Colonic mucosa (tissue), 4 donors: ENCODE results near the gene ITGB5. TPM values are rescaled to one million over a fixed set of nuclear protein-coding genes. Genes with fewer than 3 reads are reported as not detected.

Experiments
- DNase-seq: peaks from one replicate; pipeline ENCODE4 v3.0.0-alpha.2; 2020
- H3K27ac ChIP-seq: fragments of 200-600 bp; one replicate; pipeline ENCODE4 v1.8.0; 2021
- H3K27me3 ChIP-seq: fragments of 200-600 bp; one replicate; pipeline ENCODE4 v1.8.0; 2021
- H3K36me3 ChIP-seq: fragments of 200-600 bp; one replicate; pipeline ENCODE4 v1.8.0; 2021
- H3K4me1 ChIP-seq: fragments of 200-600 bp; one replicate; pipeline ENCODE4 v1.8.0; 2021; ENCODE audit warnings: mild to moderate bottlenecking
- H3K4me3 ChIP-seq: fragments of 200-600 bp; one replicate; pipeline ENCODE4 v1.8.0; 2021
- H3K9ac ChIP-seq, 2 donors: one replicate each; pipeline ENCODE4 v1.7.0; 2013; ENCODE audit warnings: control low read depth in 2 of 2, low read depth in 2 of 2, low read length in 2 of 2
- H3K9me3 ChIP-seq: fragments of 200-600 bp; one replicate; pipeline ENCODE4 v1.8.0; 2021
- intact Hi-C: fragments of 100-400 bp; cut with DNase I; formaldehyde crosslinking; loops from one replicate; pipeline ENCODE4 v1.14.1; 2022
- total RNA-seq, 2 donors: library from RNA; stranded (reverse); fragmentation: NEBNext Ultra II Directional in 1 of 2; extraction: Animal tissue kit (Norgen Biotek cat#: 25700) in 1 of 2; gene quantifications; one replicate each; pipeline ENCODE4 v1.2.1, GENCODE V29; 2021
- TF ChIP-seq, protein P1 (sequence below): fragments of 200-600 bp; IDR thresholded peaks from one replicate; pipeline ENCODE4 v1.8.0; 2022; ENCODE audit warnings: antibody characterized with exemption, mild to moderate bottlenecking
- donor health status: healthy.
- donor health status: DM: no; HTN: no; CAD: no.
- donor health status: DM: no; HTN: no; CAD: no.

ITGB5 gene
- total RNA-seq, 2 donors from 2014 or later: 74.4 to 74.8 TPM

GRCh38 chr3:124811436-124811835 is 75.7 kb downstream of the ITGB5 start:
- Histone ChIP-seq H3K36me3 (no peaks in the 10 kb centered on the region), H3K9ac (no peak overlapping the region), H3K27me3 (no peaks in the 10 kb centered on the region), H3K4me1 (peaks cover 25% of the 10 kb centered on the region), H3K9me3 (no peaks in the 10 kb centered on the region), H3K27ac (peak overlapping the region; percentile 85), H3K4me3 (no peak overlapping the region)
- DNase-seq: peak; percentile 42
- TF ChIP-seq, protein P1, sequence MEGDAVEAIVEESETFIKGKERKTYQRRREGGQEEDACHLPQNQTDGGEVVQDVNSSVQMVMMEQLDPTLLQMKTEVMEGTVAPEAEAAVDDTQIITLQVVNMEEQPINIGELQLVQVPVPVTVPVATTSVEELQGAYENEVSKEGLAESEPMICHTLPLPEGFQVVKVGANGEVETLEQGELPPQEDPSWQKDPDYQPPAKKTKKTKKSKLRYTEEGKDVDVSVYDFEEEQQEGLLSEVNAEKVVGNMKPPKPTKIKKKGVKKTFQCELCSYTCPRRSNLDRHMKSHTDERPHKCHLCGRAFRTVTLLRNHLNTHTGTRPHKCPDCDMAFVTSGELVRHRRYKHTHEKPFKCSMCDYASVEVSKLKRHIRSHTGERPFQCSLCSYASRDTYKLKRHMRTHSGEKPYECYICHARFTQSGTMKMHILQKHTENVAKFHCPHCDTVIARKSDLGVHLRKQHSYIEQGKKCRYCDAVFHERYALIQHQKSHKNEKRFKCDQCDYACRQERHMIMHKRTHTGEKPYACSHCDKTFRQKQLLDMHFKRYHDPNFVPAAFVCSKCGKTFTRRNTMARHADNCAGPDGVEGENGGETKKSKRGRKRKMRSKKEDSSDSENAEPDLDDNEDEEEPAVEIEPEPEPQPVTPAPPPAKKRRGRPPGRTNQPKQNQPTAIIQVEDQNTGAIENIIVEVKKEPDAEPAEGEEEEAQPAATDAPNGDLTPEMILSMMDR: no peak
- intact Hi-C loops: no loop called here

DNA sequence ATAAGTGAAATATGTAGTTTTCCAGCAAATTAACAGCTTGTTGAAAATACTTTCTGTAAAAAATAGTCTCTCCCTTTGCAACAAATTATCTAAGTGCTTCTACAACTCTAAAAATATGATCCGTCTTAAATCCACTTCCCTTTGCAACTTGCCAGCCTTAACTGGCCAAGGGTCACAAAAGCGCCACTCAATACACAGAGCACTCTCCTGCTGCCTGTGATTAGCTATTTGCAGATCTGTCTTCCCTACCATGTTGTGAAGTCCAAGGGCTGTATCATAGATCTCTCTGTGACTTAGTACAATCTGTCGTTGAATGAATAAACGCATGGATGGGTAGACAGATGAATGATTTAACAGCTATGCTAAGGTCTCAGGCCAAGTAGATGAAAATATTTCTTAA is 76.2 kb downstream of the ITGB5 start:
- DNase-seq: peak; percentile 45

GRCh38 chr3:124809039-124809438 is 78.1 kb downstream of the ITGB5 start:
- Histone ChIP-seq H3K9ac (no peak overlapping the region), H3K36me3 (no peaks in the 10 kb centered on the region), H3K27me3 (no peaks in the 10 kb centered on the region), H3K27ac (no peak overlapping the region), H3K9me3 (no peaks in the 10 kb centered on the region), H3K4me1 (peaks cover 20% of the 10 kb centered on the region), H3K4me3 (no peak overlapping the region)
- intact Hi-C loops: no loop called here
- TF ChIP-seq, protein P1: no peak
- DNase-seq: no peak

More for the DNA sequence above, 76.2 kb downstream of the ITGB5 start:
- no peak overlapping the region for H3K4me3 ChIP-seq
- H3K9ac ChIP-seq: no peak overlapping the region
- intact Hi-C loops: no loop called here
- peaks cover 25% of the 10 kb centered on the region for H3K4me1 ChIP-seq
- H3K9me3 ChIP-seq: no peaks in the 10 kb centered on the region
- TF ChIP-seq, protein P1: no peak
- H3K27ac ChIP-seq: peak overlapping the region; percentile 85
- no peaks in the 10 kb centered on the region for H3K27me3 ChIP-seq
- H3K36me3 ChIP-seq: no peaks in the 10 kb centered on the region

GRCh38 chr3:124805671-124806070 is 81.5 kb downstream of the ITGB5 start:
- Histone ChIP-seq H3K27ac (no peak overlapping the region), H3K4me1 (no peaks in the 10 kb centered on the region), H3K4me3 (no peak overlapping the region), H3K9ac (no peak overlapping the region), H3K27me3 (no peaks in the 10 kb centered on the region), H3K9me3 (no peaks in the 10 kb centered on the region), H3K36me3 (no peaks in the 10 kb centered on the region)
- TF ChIP-seq, protein P1: no peak
- intact Hi-C loops: no loop called here
- DNase-seq: no peak

- Histone ChIP-seq H3K27ac (no peak overlapping the region), H3K4me1 (no peaks in the 10 kb centered on the region), H3K9ac (no peak overlapping the region), H3K36me3 (no peaks in the 10 kb centered on the region), H3K4me3 (no peak overlapping the region), H3K9me3 (no peaks in the 10 kb centered on the region), H3K27me3 (no peaks in the 10 kb centered on the region)
- no peak for DNase-seq
- intact Hi-C loops: no loop called here
- TF ChIP-seq, protein P1: no peak
These were observed 82.3 kb downstream of the ITGB5 start for GRCh38 chr3:124804875-124805274.
